Liver (tissue), 9 donors: Measurements from ENCODE around the gene SIGLEC9. TPM values are rescaled to one million over a fixed set of nuclear protein-coding genes. Genes with fewer than 3 reads are reported as not detected.

ENCODE experiments used
- DNase-seq: peaks from one replicate; pipeline ENCODE4 v3.0.0-alpha.2; 2017; ENCODE audit warnings: low spot score
- H3K27ac ChIP-seq, 2 donors: one replicate each; pipeline ENCODE4 v1.7.0; 2013; ENCODE audit warnings: inconsistent platforms in 2 of 2, low read length in 2 of 2, control low read depth in 1 of 2, low read depth in 1 of 2, mild to moderate bottlenecking in 1 of 2
- H3K27me3 ChIP-seq, 4 donors: one replicate each; pipeline versions ENCODE4 v1.6.1 to v1.7.0; 2013; ENCODE audit warnings: low read length in 3 of 4, inconsistent platforms in 1 of 4, mild to moderate bottlenecking in 1 of 4, moderate library complexity in 1 of 4; ENCODE audit not compliant: control insufficient read depth in 4 of 4, insufficient read depth in 4 of 4
- H3K36me3 ChIP-seq, 4 donors: one replicate each; pipeline versions ENCODE4 v1.6.1 to v1.7.0; 2013; ENCODE audit warnings: low read length in 3 of 4, mild to moderate bottlenecking in 3 of 4, low read depth in 1 of 4, moderate library complexity in 1 of 4; ENCODE audit not compliant: control insufficient read depth in 4 of 4, insufficient read depth in 3 of 4
- H3K4me1 ChIP-seq, 4 donors: one replicate each; pipeline versions ENCODE4 v1.6.1 to v1.7.0; 2013; ENCODE audit warnings: low read length in 3 of 4, mild to moderate bottlenecking in 3 of 4, moderate library complexity in 1 of 4; ENCODE audit not compliant: control insufficient read depth in 4 of 4, insufficient read depth in 4 of 4
- H3K4me3 ChIP-seq, 3 donors: one replicate each; pipeline versions ENCODE4 v1.6.1 to v1.7.0; 2013; ENCODE audit warnings: low read length in 3 of 3, control low read depth in 1 of 3, low read depth in 1 of 3, mild to moderate bottlenecking in 1 of 3
- H3K9ac ChIP-seq, 2 donors: one replicate each; pipeline ENCODE4 v1.7.0; 2013; ENCODE audit warnings: low read length in 2 of 2, mild to moderate bottlenecking in 2 of 2, moderate library complexity in 2 of 2, control low read depth in 1 of 2, low read depth in 1 of 2
- H3K9me3 ChIP-seq, 4 donors: one replicate each; pipeline versions ENCODE4 v1.6.1 to v1.7.0; 2013; ENCODE audit warnings: low read length in 3 of 4; ENCODE audit not compliant: control insufficient read depth in 4 of 4
- EGR1 ChIP-seq, 2 donors: IDR thresholded peaks; 2 replicates each; pipeline ENCODE4 v1.6.1; 2016 to 2018; ENCODE audit warnings: antibody characterized with exemption in 2 of 2, low read depth in 2 of 2
- FOXA1 ChIP-seq: IDR thresholded peaks from 2 replicates; pipeline ENCODE4 v1.6.1; 2016; ENCODE audit warnings: antibody characterized with exemption
- FOXA2 ChIP-seq: IDR thresholded peaks from 2 replicates; pipeline ENCODE4 v1.6.1; 2016; ENCODE audit warnings: antibody characterized with exemption
- GABPA ChIP-seq, 2 donors: IDR thresholded peaks in 1 of 2; conservative IDR thresholded peaks in 1 of 2; 2 replicates each; pipeline ENCODE4 v1.6.1; 2016; ENCODE audit warnings: antibody characterized with exemption in 2 of 2, mild to moderate bottlenecking in 1 of 2, moderate library complexity in 1 of 2
- HNF4A ChIP-seq, 2 donors: conservative IDR thresholded peaks; 2 replicates each; pipeline ENCODE4 v1.6.1; 2016; ENCODE audit warnings: antibody characterized with exemption in 2 of 2, mild to moderate bottlenecking in 2 of 2
- HNF4G ChIP-seq: IDR thresholded peaks from 2 replicates; pipeline ENCODE4 v1.6.1; 2016; ENCODE audit warnings: antibody characterized with exemption
- JUND ChIP-seq, 2 donors: IDR thresholded peaks; 2 replicates each; pipeline ENCODE4 v1.6.1; 2016; ENCODE audit warnings: antibody characterized with exemption in 2 of 2
- NR2F2 ChIP-seq: IDR thresholded peaks from 2 replicates; pipeline ENCODE4 v1.6.1; 2016; ENCODE audit warnings: antibody characterized with exemption
- RAD21 ChIP-seq, 2 donors: IDR thresholded peaks; 2 replicates each; pipeline ENCODE4 v1.6.1; 2016; ENCODE audit warnings: antibody characterized with exemption in 2 of 2, mild to moderate bottlenecking in 2 of 2
- SP1 ChIP-seq: IDR thresholded peaks from 2 replicates; pipeline ENCODE4 v1.6.1; 2018; ENCODE audit warnings: antibody characterized with exemption, mild to moderate bottlenecking
- TAF1 ChIP-seq: conservative IDR thresholded peaks from 2 replicates; pipeline ENCODE4 v1.6.1; 2016; ENCODE audit warnings: antibody characterized with exemption, mild to moderate bottlenecking
- YY1 ChIP-seq: IDR thresholded peaks from 2 replicates; pipeline ENCODE4 v1.6.1; 2016; ENCODE audit warnings: antibody characterized with exemption, mild to moderate bottlenecking
- WGBS: extraction: QIAGEN DNeasy Blood & Tissue Kit; methylation state at CpG from one replicate; pipeline ENCODE4 v1.1.7; 2013; 5-methylcytosine and 5-hydroxymethylcytosine counted together
- polyA plus RNA-seq, 2 donors: library from polyadenylated mRNA; stranded (reverse) in 1 of 2; unstranded in 1 of 2; fragments of 200-250 nt in 1 of 2; fragments of >200 nt in 1 of 2; fragmentation: Nextera tagmentation in 1 of 2; extraction: Ambion mirVana in 1 of 2; gene quantifications; one replicate each; pipeline versions ENCODE4 v1.2.1 to v1.2.3, GENCODE V29; 2013 to 2015
- total RNA-seq, 2 donors: library from RNA; depleted of rRNA; stranded (reverse); fragments of >200 nt; gene quantifications; one replicate each; pipeline ENCODE4 v1.2.3, GENCODE V29; 2014
- TF ChIP-seq, protein P1 (sequence below): fragments of 150-350 bp; IDR thresholded peaks from 2 replicates; pipeline ENCODE4 v1.5.1; 2017; ENCODE audit warnings: improper control_type of control experiment, low read depth, low read length; ENCODE audit not compliant: missing input control
- TF ChIP-seq, protein P2 (sequence below): IDR thresholded peaks from 2 replicates; pipeline ENCODE4 v1.6.1; 2016; ENCODE audit warnings: antibody characterized with exemption, mild to moderate bottlenecking
- TF ChIP-seq, protein P3 (sequence below): IDR thresholded peaks from 2 replicates; pipeline ENCODE4 v1.6.1; 2016; ENCODE audit warnings: antibody characterized with exemption
- TF ChIP-seq, protein P4 (sequence below): IDR thresholded peaks from 2 replicates; pipeline ENCODE4 v1.6.1; 2016; ENCODE audit warnings: antibody characterized with exemption
- TF ChIP-seq, protein P5 (sequence below): IDR thresholded peaks from 2 replicates; pipeline ENCODE4 v1.6.1; 2016; ENCODE audit warnings: antibody characterized with exemption
- donor health status: healthy.
- donor health status: healthy.
- donor health status: healthy.
- donor health status: healthy.
- donor health status: healthy.

Gene SIGLEC9
- total and polyA plus RNA-seq, 4 donors = 3.0 to 5.4 (median 4.4) TPM

DNA sequence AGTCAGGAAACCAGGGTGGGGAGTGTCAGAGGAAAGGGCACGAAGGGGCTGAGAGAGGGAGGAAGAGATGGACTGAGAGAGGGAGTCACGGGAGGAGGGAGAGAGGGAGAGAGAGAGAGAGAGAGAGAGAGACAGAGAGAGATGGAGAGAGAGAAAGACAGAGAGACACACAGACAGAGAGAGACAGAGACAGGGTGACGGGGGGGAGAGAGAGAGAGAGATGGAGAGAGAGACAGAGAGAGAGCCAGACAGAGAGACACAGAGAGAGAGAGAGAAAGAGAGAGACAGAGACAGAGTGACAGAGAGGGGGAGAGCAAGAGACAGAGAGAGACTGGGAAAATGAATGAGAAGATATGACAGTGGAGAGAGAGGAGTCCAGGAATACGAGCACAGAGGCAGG lies 41.5 kb upstream of the SIGLEC9 start:
- Histone ChIP-seq H3K4me3 (no peak overlapping the region), H3K9ac (no peak overlapping the region), H3K27ac (no peak overlapping the region), H3K9me3 (no peaks in the 10 kb centered on the region), H3K27me3 (peaks cover 0 to 5% (median 0%) of the 10 kb centered on the region in 4 donors), H3K36me3 (no peaks in the 10 kb centered on the region), H3K4me1 (no peaks in the 10 kb centered on the region)
- TF ChIP-seq FOXA1 = no peak
- no peak for DNase-seq
- WGBS = 35% methylated on average over 4 of the region's 4 CpGs

DNA sequence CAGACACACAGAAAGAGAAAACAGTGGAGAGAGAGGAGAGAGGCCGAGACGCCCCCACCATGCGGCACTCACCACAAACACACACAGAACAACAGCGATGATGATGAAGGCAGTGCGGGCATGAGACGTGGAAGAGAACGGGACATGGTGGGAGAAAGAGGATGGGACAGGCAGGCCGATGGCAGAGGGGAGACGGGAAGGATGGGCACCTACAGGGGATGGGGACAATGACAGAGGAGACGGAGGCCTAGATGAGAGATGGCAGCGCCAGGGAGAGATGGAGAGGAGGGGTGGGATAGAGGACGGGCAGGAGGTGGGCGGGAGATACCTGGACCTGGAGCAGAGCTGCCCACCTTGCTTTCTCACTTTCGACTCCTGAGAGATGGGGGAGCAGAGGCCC lies 40.9 kb upstream of the SIGLEC9 start:
- no peak overlapping the region for H3K27ac ChIP-seq
- TF ChIP-seq, protein P1, sequence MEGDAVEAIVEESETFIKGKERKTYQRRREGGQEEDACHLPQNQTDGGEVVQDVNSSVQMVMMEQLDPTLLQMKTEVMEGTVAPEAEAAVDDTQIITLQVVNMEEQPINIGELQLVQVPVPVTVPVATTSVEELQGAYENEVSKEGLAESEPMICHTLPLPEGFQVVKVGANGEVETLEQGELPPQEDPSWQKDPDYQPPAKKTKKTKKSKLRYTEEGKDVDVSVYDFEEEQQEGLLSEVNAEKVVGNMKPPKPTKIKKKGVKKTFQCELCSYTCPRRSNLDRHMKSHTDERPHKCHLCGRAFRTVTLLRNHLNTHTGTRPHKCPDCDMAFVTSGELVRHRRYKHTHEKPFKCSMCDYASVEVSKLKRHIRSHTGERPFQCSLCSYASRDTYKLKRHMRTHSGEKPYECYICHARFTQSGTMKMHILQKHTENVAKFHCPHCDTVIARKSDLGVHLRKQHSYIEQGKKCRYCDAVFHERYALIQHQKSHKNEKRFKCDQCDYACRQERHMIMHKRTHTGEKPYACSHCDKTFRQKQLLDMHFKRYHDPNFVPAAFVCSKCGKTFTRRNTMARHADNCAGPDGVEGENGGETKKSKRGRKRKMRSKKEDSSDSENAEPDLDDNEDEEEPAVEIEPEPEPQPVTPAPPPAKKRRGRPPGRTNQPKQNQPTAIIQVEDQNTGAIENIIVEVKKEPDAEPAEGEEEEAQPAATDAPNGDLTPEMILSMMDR = no peak
- TF ChIP-seq NR2F2 = no peak
- TF ChIP-seq SP1 = no peak
- TF ChIP-seq, protein P2, sequence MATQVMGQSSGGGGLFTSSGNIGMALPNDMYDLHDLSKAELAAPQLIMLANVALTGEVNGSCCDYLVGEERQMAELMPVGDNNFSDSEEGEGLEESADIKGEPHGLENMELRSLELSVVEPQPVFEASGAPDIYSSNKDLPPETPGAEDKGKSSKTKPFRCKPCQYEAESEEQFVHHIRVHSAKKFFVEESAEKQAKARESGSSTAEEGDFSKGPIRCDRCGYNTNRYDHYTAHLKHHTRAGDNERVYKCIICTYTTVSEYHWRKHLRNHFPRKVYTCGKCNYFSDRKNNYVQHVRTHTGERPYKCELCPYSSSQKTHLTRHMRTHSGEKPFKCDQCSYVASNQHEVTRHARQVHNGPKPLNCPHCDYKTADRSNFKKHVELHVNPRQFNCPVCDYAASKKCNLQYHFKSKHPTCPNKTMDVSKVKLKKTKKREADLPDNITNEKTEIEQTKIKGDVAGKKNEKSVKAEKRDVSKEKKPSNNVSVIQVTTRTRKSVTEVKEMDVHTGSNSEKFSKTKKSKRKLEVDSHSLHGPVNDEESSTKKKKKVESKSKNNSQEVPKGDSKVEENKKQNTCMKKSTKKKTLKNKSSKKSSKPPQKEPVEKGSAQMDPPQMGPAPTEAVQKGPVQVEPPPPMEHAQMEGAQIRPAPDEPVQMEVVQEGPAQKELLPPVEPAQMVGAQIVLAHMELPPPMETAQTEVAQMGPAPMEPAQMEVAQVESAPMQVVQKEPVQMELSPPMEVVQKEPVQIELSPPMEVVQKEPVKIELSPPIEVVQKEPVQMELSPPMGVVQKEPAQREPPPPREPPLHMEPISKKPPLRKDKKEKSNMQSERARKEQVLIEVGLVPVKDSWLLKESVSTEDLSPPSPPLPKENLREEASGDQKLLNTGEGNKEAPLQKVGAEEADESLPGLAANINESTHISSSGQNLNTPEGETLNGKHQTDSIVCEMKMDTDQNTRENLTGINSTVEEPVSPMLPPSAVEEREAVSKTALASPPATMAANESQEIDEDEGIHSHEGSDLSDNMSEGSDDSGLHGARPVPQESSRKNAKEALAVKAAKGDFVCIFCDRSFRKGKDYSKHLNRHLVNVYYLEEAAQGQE = no peak
- no peak for TF ChIP-seq EGR1 (IDR thresholded peaks at IDR 0.05; ENCODE audit: low read depth in 2 of 2)
- no peak for TF ChIP-seq HNF4G
- no peak for TF ChIP-seq FOXA1
- TF ChIP-seq YY1 = no peak
- H3K4me1 ChIP-seq = no peaks in the 10 kb centered on the region
- H3K9me3 ChIP-seq = no peaks in the 10 kb centered on the region
- DNase-seq = no peak
- H3K27me3 ChIP-seq = peaks cover 0 to 5% (median 0%) of the 10 kb centered on the region in 4 donors
- H3K9ac ChIP-seq = no peak overlapping the region
- H3K36me3 ChIP-seq = no peaks in the 10 kb centered on the region
- no peak overlapping the region for H3K4me3 ChIP-seq
- 69% methylated on average over 14 of the region's 14 CpGs for WGBS

DNA sequence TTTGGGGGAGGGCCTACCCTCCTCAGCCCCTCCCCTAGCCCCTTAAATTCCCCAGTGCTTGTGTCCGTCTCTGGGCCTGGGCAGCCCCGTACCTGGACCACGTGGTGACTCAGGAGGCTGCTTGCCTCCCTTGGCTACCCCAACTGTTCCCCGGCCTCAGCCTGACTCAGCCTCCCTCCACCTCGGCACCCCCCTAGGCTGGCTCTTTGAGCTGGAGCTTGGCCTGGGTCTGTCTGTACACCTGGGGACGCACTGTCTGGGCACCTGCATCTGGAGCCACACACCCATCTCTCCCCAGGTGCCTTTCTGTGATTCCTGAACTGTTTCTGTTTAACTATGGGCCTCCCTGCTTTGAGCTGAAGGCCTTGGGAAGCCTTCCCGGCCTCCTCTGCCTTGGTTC lies 40.2 kb upstream of the SIGLEC9 start:
- Histone ChIP-seq H3K36me3 (no peaks in the 10 kb centered on the region), H3K4me1 (no peaks in the 10 kb centered on the region), H3K27ac (no peak overlapping the region), H3K27me3 (peaks cover 0 to 5% (median 0%) of the 10 kb centered on the region in 4 donors), H3K9ac (no peak overlapping the region), H3K9me3 (no peaks in the 10 kb centered on the region), H3K4me3 (no peak overlapping the region)
- TF ChIP-seq JUND (IDR thresholded peaks at IDR 0.05) (no peak), FOXA1 (no peak), FOXA2 (no peak), EGR1 (IDR thresholded peaks at IDR 0.05; ENCODE audit: low read depth in 2 of 2) (no peak), TAF1 (no peak), GABPA (IDR thresholded peaks at IDR 0.05 in 1 of 2, conservative IDR thresholded peaks at IDR 0.05 in 1 of 2) (no peak), HNF4A (conservative IDR thresholded peaks at IDR 0.05) (no peak), RAD21 (IDR thresholded peaks at IDR 0.05) (no peak), YY1 (no peak), NR2F2 (no peak)
- TF ChIP-seq, protein P3, sequence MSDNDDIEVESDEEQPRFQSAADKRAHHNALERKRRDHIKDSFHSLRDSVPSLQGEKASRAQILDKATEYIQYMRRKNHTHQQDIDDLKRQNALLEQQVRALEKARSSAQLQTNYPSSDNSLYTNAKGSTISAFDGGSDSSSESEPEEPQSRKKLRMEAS = no peak
- TF ChIP-seq, protein P4, sequence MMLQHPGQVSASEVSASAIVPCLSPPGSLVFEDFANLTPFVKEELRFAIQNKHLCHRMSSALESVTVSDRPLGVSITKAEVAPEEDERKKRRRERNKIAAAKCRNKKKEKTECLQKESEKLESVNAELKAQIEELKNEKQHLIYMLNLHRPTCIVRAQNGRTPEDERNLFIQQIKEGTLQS = no peak
- TF ChIP-seq, protein P5, sequence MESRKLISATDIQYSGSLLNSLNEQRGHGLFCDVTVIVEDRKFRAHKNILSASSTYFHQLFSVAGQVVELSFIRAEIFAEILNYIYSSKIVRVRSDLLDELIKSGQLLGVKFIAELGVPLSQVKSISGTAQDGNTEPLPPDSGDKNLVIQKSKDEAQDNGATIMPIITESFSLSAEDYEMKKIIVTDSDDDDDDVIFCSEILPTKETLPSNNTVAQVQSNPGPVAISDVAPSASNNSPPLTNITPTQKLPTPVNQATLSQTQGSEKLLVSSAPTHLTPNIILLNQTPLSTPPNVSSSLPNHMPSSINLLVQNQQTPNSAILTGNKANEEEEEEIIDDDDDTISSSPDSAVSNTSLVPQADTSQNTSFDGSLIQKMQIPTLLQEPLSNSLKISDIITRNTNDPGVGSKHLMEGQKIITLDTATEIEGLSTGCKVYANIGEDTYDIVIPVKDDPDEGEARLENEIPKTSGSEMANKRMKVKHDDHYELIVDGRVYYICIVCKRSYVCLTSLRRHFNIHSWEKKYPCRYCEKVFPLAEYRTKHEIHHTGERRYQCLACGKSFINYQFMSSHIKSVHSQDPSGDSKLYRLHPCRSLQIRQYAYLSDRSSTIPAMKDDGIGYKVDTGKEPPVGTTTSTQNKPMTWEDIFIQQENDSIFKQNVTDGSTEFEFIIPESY = no peak
- TF ChIP-seq, protein P1 = no peak
- 70% methylated on average over 7 of the region's 7 CpGs for WGBS
- DNase-seq = no peak
